Endothelial cell (in vitro differentiated cells): ENCODE results near the gene LRRC41. TPM values are rescaled to one million over a fixed set of nuclear protein-coding genes. Genes with fewer than 3 reads are reported as not detected.

Experiments used
- DNase-seq: peaks from one replicate; pipeline ENCODE4 v3.0.0; 2021; ENCODE audit warnings: low spot score
- H3K27ac Mint-ChIP-seq: one replicate; pipeline ENCODE4 v1.8.0; 2021; ENCODE audit warnings: mixed read lengths, inconsistent platforms; ENCODE audit not compliant: unreplicated experiment
- H3K27me3 Mint-ChIP-seq: one replicate; pipeline ENCODE4 v1.8.0; 2021; ENCODE audit warnings: mild to moderate bottlenecking, moderate library complexity, mixed read lengths, inconsistent platforms; ENCODE audit not compliant: unreplicated experiment
- H3K36me3 Mint-ChIP-seq: one replicate; pipeline ENCODE4 v1.8.0; 2021; ENCODE audit warnings: mild to moderate bottlenecking, low read depth, mixed read lengths, inconsistent platforms; ENCODE audit not compliant: unreplicated experiment
- H3K4me1 Mint-ChIP-seq: one replicate; pipeline ENCODE4 v1.8.0; 2021; ENCODE audit warnings: mild to moderate bottlenecking, mixed read lengths, inconsistent platforms; ENCODE audit not compliant: unreplicated experiment
- H3K4me3 Mint-ChIP-seq: one replicate; pipeline ENCODE4 v1.8.0; 2021; ENCODE audit warnings: mild to moderate bottlenecking, mixed read lengths, inconsistent platforms; ENCODE audit not compliant: unreplicated experiment
- H3K9me3 Mint-ChIP-seq: one replicate; pipeline ENCODE4 v1.8.0; 2021; ENCODE audit warnings: mixed read lengths, inconsistent platforms; ENCODE audit not compliant: unreplicated experiment
- CTCF ChIP-seq: fragments of 200-600 bp; sonication (generic); IDR thresholded peaks from one replicate; pipeline ENCODE4 v1.5.0; 2021; ENCODE audit warnings: antibody characterized with exemption; ENCODE audit not compliant: unreplicated experiment
- total RNA-seq: library from RNA; stranded (reverse); fragmentation: NEBNext Ultra II Directional; extraction: Animal tissue kit (Norgen Biotek cat#: 25700); gene quantifications from one replicate; pipeline ENCODE4 v1.2.1, GENCODE V29; 2021; ENCODE audit not compliant: unreplicated experiment

Gene LRRC41
- total RNA-seq, 1 donor from 2014 or later, result 73.5 TPM

GRCh38 chr1:46301808-46302640, 1.4 kb downstream of the LRRC41 start:
- H3K27ac Mint-ChIP-seq, result peak overlapping the region; percentile 84
- peaks cover 10% of the 10 kb centered on the region for H3K27me3 Mint-ChIP-seq
- H3K4me1 Mint-ChIP-seq, result peaks cover 25% of the 10 kb centered on the region
- no peaks in the 10 kb centered on the region for H3K9me3 Mint-ChIP-seq
- TF ChIP-seq CTCF, result peak; percentile 18
- peak overlapping the region; percentile 99 for H3K4me3 Mint-ChIP-seq
- H3K36me3 Mint-ChIP-seq, result peaks cover 18% of the 10 kb centered on the region
- peak; percentile 68 for DNase-seq

- peaks cover 25% of the 10 kb centered on the region for H3K4me1 Mint-ChIP-seq
- H3K36me3 Mint-ChIP-seq, result peaks cover 21% of the 10 kb centered on the region
- peaks cover 10% of the 10 kb centered on the region for H3K27me3 Mint-ChIP-seq
- no peak for TF ChIP-seq CTCF
- H3K4me3 Mint-ChIP-seq, result peak overlapping the region; percentile 90
- no peaks in the 10 kb centered on the region for H3K9me3 Mint-ChIP-seq
- DNase-seq, result peak; percentile 11
- H3K27ac Mint-ChIP-seq, result peak overlapping the region; percentile 84
These were observed 2.0 kb downstream of the LRRC41 start for GRCh38 chr1:46301406-46301807.

- Mint-ChIP-seq H3K9me3 (no peaks in the 10 kb centered on the region), H3K4me3 (peak overlapping the region; percentile 90), H3K27ac (peak overlapping the region; percentile 84), H3K27me3 (peaks cover 10% of the 10 kb centered on the region), H3K36me3 (peaks cover 21% of the 10 kb centered on the region), H3K4me1 (peaks cover 22% of the 10 kb centered on the region)
- DNase-seq, result no peak
- no peak for TF ChIP-seq CTCF
These were observed 2.6 kb downstream of the LRRC41 start for GRCh38 chr1:46300673-46301405.

- no peak for DNase-seq
- H3K4me1 Mint-ChIP-seq, result peaks cover 14% of the 10 kb centered on the region
- H3K36me3 Mint-ChIP-seq, result peaks cover 22% of the 10 kb centered on the region
- no peak overlapping the region for H3K27ac Mint-ChIP-seq
- no peaks in the 10 kb centered on the region for H3K9me3 Mint-ChIP-seq
- H3K4me3 Mint-ChIP-seq, result no peak overlapping the region
- TF ChIP-seq CTCF, result no peak
- peaks cover 2% of the 10 kb centered on the region for H3K27me3 Mint-ChIP-seq
These were observed 5.0 kb downstream of the LRRC41 start for GRCh38 chr1:46298387-46298786.

GRCh38 chr1:46295306-46295705, 8.1 kb downstream of the LRRC41 start:
- no peak for DNase-seq
- H3K27me3 Mint-ChIP-seq, result no peaks in the 10 kb centered on the region
- TF ChIP-seq CTCF, result no peak
- peaks cover 1% of the 10 kb centered on the region for H3K4me1 Mint-ChIP-seq
- no peaks in the 10 kb centered on the region for H3K9me3 Mint-ChIP-seq
- H3K27ac Mint-ChIP-seq, result no peak overlapping the region
- H3K36me3 Mint-ChIP-seq, result peaks cover 22% of the 10 kb centered on the region
- H3K4me3 Mint-ChIP-seq, result no peak overlapping the region
